GM19395 (cell line): ENCODE data around the gene SMARCB1.
A peak's percentile ranks its signal among the peaks of the same experiment; 100 is the strongest.

ENCODE experiments used
- ATAC-seq: cut with Tn5 transposase; IDR thresholded peaks from one replicate; pipeline ENCODE4 v1.9.1; 2021; ENCODE audit warnings: mild to moderate bottlenecking, moderate library complexity; ENCODE audit not compliant: unreplicated experiment

The SMARCB1 gene

GRCh38 chr22:23760056-23760455 lies 26.7 kb upstream of the SMARCB1 start:
- ATAC-seq: no peak

GRCh38 chr22:23762842-23763578 lies 23.8 kb upstream of the SMARCB1 start, which contains the start of gene C22orf15:
Gene C22orf15, plus strand, starts transcription at chr22:23762990. Its CDS starts 317 bp downstream, at chr22:23763307.
- no peak for ATAC-seq

- ATAC-seq: no peak
These were observed 23.2 kb upstream of the SMARCB1 start for GRCh38 chr22:23763579-23763945.

- no peak for ATAC-seq
These were observed 22.8 kb upstream of the SMARCB1 start for GRCh38 chr22:23763954-23764353.

- no peak for ATAC-seq
These were observed 21.6 kb upstream of the SMARCB1 start for GRCh38 chr22:23764899-23765881.

- no peak for ATAC-seq
These were observed 19.5 kb upstream of the SMARCB1 start for GRCh38 chr22:23767303-23767672.

GRCh38 chr22:23767673-23768548 lies 18.9 kb upstream of the SMARCB1 start, which contains the start of gene CHCHD10:
Gene CHCHD10, minus strand, starts transcription at chr22:23767972. Its CDS starts 98 bp downstream, at chr22:23767874.
- ATAC-seq: peak; percentile 50

- no peak for ATAC-seq
These were observed 17.3 kb upstream of the SMARCB1 start for GRCh38 chr22:23769321-23769965.

GRCh38 chr22:23772315-23772648 lies 14.5 kb upstream of the SMARCB1 start:
- ATAC-seq: no peak

- no peak for ATAC-seq
These were observed 13.9 kb upstream of the SMARCB1 start, which contains the start of gene MMP11 for GRCh38 chr22:23772649-23773473. Gene MMP11, plus strand, starts transcription at chr22:23772849. Its CDS starts 22 bp downstream, at chr22:23772871.

GRCh38 chr22:23773483-23774113 lies 13.2 kb upstream of the SMARCB1 start:
- no peak for ATAC-seq

- no peak for ATAC-seq
These were observed 12.4 kb upstream of the SMARCB1 start for GRCh38 chr22:23774114-23774921.

GRCh38 chr22:23774922-23775436 lies 11.8 kb upstream of the SMARCB1 start:
- no peak for ATAC-seq

GRCh38 chr22:23775779-23776375 lies 10.9 kb upstream of the SMARCB1 start:
- no peak for ATAC-seq

- ATAC-seq: no peak
These were observed 8.8 kb upstream of the SMARCB1 start for GRCh38 chr22:23777776-23778576.

- no peak for ATAC-seq
These were observed 8.2 kb upstream of the SMARCB1 start for GRCh38 chr22:23778577-23778900.

GRCh38 chr22:23779083-23779482 lies 7.7 kb upstream of the SMARCB1 start:
- ATAC-seq: no peak
